ENCODE measurements around the gene PTCSC3.
A peak's percentile ranks its signal among the peaks of the same experiment; 100 is the strongest.
"Not testable (repeated sequence)": the region's sequence is repeated elsewhere in the genome, so short reads cannot be mapped to it uniquely, and the experiment has no call there.

PTCSC3 gene

GRCh38 chr14:36173161-36173560 is 3.4 kb downstream of the PTCSC3 start:
- no peak for DNase-seq (ENCODE audit: low read depth)

GRCh38 chr14:36171607-36172006 is 4.9 kb downstream of the PTCSC3 start:
- no peak for DNase-seq (ENCODE audit: low read depth)

- DNase-seq (ENCODE audit: low read depth): no peak
These were observed 9.1 kb downstream of the PTCSC3 start for GRCh38 chr14:36167431-36167830.

GRCh38 chr14:36163451-36163850 is 13.1 kb downstream of the PTCSC3 start:
- no peak for DNase-seq (ENCODE audit: low read depth)

- no peak for DNase-seq (ENCODE audit: low read depth)
These were observed 14.3 kb downstream of the PTCSC3 start for GRCh38 chr14:36162267-36162666.

- no peak for DNase-seq (ENCODE audit: low read depth)
These were observed 14.7 kb downstream of the PTCSC3 start for GRCh38 chr14:36161776-36162175.

- no peak for DNase-seq (ENCODE audit: low read depth)
These were observed 25.2 kb downstream of the PTCSC3 start for GRCh38 chr14:36151335-36151734.

- no peak for DNase-seq (ENCODE audit: low read depth)
These were observed 42.5 kb downstream of the PTCSC3 start for GRCh38 chr14:36134038-36134437.

- no peak for DNase-seq (ENCODE audit: low read depth)
These were observed 43.7 kb downstream of the PTCSC3 start for GRCh38 chr14:36132826-36133225.

- DNase-seq (ENCODE audit: low read depth): no peak
These were observed 46.3 kb downstream of the PTCSC3 start for GRCh38 chr14:36130186-36130585.

GRCh38 chr14:36129181-36129580 is 47.3 kb downstream of the PTCSC3 start:
- no peak for DNase-seq (ENCODE audit: low read depth)

GRCh38 chr14:36113341-36113740 is 63.2 kb downstream of the PTCSC3 start:
- no peak for DNase-seq (ENCODE audit: low read depth)

GRCh38 chr14:36111822-36112583 is 64.5 kb downstream of the PTCSC3 start:
- DNase-seq (ENCODE audit: low read depth): no peak

GRCh38 chr14:36105401-36105800 is 71.1 kb downstream of the PTCSC3 start:
- no peak for DNase-seq (ENCODE audit: low read depth)

- DNase-seq (ENCODE audit: low read depth): not testable (repeated sequence)
These were observed 72.3 kb downstream of the PTCSC3 start for GRCh38 chr14:36104258-36104657.

- DNase-seq (ENCODE audit: low read depth): no peak
These were observed 76.9 kb downstream of the PTCSC3 start for GRCh38 chr14:36099619-36100018.

- no peak for DNase-seq (ENCODE audit: low read depth)
These were observed 79.2 kb downstream of the PTCSC3 start for GRCh38 chr14:36097356-36097755.

GRCh38 chr14:36096090-36096489 is 80.4 kb downstream of the PTCSC3 start:
- peak; percentile 33 for DNase-seq (ENCODE audit: low read depth)

GRCh38 chr14:36094963-36095362 is 81.6 kb downstream of the PTCSC3 start:
- no peak for DNase-seq (ENCODE audit: low read depth)

- DNase-seq (ENCODE audit: low read depth): peak; percentile 89
These were observed 85.4 kb downstream of the PTCSC3 start for GRCh38 chr14:36091096-36091495.

- DNase-seq (ENCODE audit: low read depth): no peak
These were observed 89.1 kb downstream of the PTCSC3 start for GRCh38 chr14:36087411-36087810.

GRCh38 chr14:36086629-36087395 is 89.7 kb downstream of the PTCSC3 start:
- DNase-seq (ENCODE audit: low read depth): peak; percentile 10

GRCh38 chr14:36085861-36086260 is 90.7 kb downstream of the PTCSC3 start:
- DNase-seq (ENCODE audit: low read depth): no peak

Measured in GM04504 (cell line).